Neural crest cell (in vitro differentiated cells): ENCODE data around the gene ITGB7. TPM values are rescaled to one million over a fixed set of nuclear protein-coding genes. Genes with fewer than 3 reads are reported as not detected.

Experiments
- DNase-seq: peaks from one replicate; pipeline ENCODE4 v3.0.0; 2021; ENCODE audit warnings: low read depth, mixed read lengths, low spot score
- H3K27ac Mint-ChIP-seq: one replicate; pipeline ENCODE4 v1.8.0; 2021; ENCODE audit warnings: mild to moderate bottlenecking, mixed read lengths; ENCODE audit not compliant: unreplicated experiment
- H3K27me3 Mint-ChIP-seq: 2 replicates; pipeline ENCODE4 v1.8.0; 2021; ENCODE audit warnings: low read depth, mild to moderate bottlenecking, mixed read lengths
- H3K36me3 Mint-ChIP-seq: 2 replicates; pipeline ENCODE4 v1.8.0; 2021; ENCODE audit warnings: low read depth, mild to moderate bottlenecking, mixed read lengths
- H3K4me1 Mint-ChIP-seq: 2 replicates; pipeline ENCODE4 v1.8.0; 2021; ENCODE audit warnings: mixed read lengths
- H3K4me3 Mint-ChIP-seq: one replicate; pipeline ENCODE4 v1.8.0; 2021; ENCODE audit warnings: mild to moderate bottlenecking, mixed read lengths
- H3K9me3 Mint-ChIP-seq: 2 replicates; pipeline ENCODE4 v1.8.0; 2021; ENCODE audit warnings: mixed read lengths
- total RNA-seq: library from RNA; stranded (reverse); gene quantifications from 2 replicates; pipeline ENCODE4 v1.2.1, GENCODE V29; 2021
- TF ChIP-seq, protein P1 (sequence below): fragments of 200-600 bp; sonication (generic); conservative IDR thresholded peaks from 2 replicates; pipeline ENCODE4 v1.5.0; 2021; ENCODE audit warnings: antibody characterized with exemption, mild to moderate bottlenecking

The ITGB7 gene
- total RNA-seq, 1 donor from 2014 or later = not detected

DNA sequence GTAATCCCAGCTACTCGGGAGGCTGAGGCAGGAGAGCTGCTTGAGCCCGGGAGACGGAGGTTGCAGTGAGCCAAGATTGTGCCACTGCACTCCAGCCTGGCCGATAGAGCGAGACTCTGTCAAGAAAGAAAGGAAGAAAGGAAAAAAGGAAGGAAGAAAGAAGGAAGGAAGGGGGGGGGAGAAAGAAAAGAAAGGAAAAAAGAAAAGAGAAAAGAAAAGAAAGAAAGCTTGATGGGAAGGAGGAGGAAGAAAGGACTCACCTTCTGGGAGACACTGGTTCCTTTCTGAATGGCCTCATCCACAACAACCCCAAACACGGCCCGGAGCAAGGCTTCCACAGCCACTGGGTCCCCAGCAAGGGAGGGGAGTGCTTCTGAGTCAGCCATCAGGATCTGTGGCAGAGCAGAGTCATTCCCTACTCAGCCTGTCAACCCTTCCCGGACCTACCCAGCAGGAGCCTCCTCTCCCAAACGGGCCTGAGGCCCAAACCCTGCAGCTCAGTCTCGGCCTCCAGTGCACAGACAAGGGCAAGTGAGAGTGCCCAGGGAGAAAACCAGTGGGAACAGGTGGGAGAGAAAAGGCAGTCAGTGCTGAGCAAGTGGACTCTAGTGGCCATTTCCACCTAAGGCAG is 33.9 kb downstream of the ITGB7 start:
- no peak for DNase-seq
- no peak overlapping the region for H3K27ac Mint-ChIP-seq
- TF ChIP-seq, protein P1, sequence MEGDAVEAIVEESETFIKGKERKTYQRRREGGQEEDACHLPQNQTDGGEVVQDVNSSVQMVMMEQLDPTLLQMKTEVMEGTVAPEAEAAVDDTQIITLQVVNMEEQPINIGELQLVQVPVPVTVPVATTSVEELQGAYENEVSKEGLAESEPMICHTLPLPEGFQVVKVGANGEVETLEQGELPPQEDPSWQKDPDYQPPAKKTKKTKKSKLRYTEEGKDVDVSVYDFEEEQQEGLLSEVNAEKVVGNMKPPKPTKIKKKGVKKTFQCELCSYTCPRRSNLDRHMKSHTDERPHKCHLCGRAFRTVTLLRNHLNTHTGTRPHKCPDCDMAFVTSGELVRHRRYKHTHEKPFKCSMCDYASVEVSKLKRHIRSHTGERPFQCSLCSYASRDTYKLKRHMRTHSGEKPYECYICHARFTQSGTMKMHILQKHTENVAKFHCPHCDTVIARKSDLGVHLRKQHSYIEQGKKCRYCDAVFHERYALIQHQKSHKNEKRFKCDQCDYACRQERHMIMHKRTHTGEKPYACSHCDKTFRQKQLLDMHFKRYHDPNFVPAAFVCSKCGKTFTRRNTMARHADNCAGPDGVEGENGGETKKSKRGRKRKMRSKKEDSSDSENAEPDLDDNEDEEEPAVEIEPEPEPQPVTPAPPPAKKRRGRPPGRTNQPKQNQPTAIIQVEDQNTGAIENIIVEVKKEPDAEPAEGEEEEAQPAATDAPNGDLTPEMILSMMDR = no peak
- H3K36me3 Mint-ChIP-seq = no peaks in the 10 kb centered on the region
- no peaks in the 10 kb centered on the region for H3K27me3 Mint-ChIP-seq
- H3K9me3 Mint-ChIP-seq = no peaks in the 10 kb centered on the region
- peaks cover 12% of the 10 kb centered on the region for H3K4me1 Mint-ChIP-seq
- H3K4me3 Mint-ChIP-seq = no peak overlapping the region

GRCh38 chr12:53172352-53172751 is 34.7 kb downstream of the ITGB7 start:
- Mint-ChIP-seq H3K27me3 (no peaks in the 10 kb centered on the region), H3K27ac (no peak overlapping the region), H3K36me3 (no peaks in the 10 kb centered on the region), H3K4me3 (no peak overlapping the region), H3K4me1 (peaks cover 12% of the 10 kb centered on the region), H3K9me3 (no peaks in the 10 kb centered on the region)
- TF ChIP-seq, protein P1 = no peak
- DNase-seq = no peak

- DNase-seq = no peak
Measured at GRCh38 chr12:53171725-53172329, 35.2 kb downstream of the ITGB7 start.

DNA sequence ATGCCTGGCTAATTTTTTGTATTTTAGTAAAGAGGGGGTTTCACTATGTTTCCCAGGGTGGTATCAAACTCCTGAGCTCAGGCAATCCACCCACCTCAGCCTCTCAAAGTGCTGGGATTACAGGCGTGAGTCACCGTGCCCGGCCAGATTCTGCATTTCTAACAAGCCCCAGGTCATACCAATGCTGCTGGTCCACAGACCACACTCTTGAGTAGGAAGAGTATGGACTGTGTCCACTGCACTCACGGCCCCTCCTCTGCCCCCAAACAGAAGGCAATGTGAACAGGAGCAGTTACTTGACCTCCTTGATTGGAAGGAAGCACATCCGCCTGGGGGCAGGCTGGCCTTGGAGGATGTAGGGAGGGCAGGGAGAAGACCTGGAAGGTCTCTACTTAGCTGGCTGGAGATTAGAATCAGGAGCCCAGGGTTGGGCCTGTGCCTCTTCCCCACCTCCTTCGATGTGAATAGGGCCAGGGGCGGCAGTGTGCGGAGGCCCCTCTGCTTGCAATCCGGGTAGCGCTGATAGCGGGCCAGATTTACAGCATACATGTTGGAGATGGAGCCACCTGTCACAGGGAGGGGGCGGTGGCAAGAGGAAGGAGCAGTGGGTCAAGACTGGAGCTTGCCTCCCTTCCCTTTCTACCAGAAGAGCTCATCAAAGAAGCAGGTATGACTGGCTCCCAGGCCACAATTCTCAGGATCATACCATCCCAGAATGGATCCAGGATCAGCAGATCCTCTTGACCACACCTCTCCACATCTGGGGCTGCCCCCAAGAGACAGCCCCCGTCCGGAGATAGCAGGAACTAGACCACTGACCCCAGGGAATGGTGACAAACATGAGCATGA is 36.0 kb downstream of the ITGB7 start:
- Mint-ChIP-seq H3K9me3 (no peaks in the 10 kb centered on the region), H3K4me1 (peaks cover 12% of the 10 kb centered on the region), H3K36me3 (no peaks in the 10 kb centered on the region), H3K4me3 (no peak overlapping the region), H3K27me3 (no peaks in the 10 kb centered on the region), H3K27ac (peak overlapping the region; percentile 59)
- no peak for DNase-seq
- TF ChIP-seq, protein P1 = no peak

More at GRCh38 chr12:53171725-53172329, 35.2 kb downstream of the ITGB7 start:
- H3K36me3 Mint-ChIP-seq = no peaks in the 10 kb centered on the region
- no peaks in the 10 kb centered on the region for H3K9me3 Mint-ChIP-seq
- H3K4me3 Mint-ChIP-seq = no peak overlapping the region
- no peaks in the 10 kb centered on the region for H3K27me3 Mint-ChIP-seq
- TF ChIP-seq, protein P1 = no peak
- peaks cover 12% of the 10 kb centered on the region for H3K4me1 Mint-ChIP-seq
- peak overlapping the region; percentile 59 for H3K27ac Mint-ChIP-seq

DNA sequence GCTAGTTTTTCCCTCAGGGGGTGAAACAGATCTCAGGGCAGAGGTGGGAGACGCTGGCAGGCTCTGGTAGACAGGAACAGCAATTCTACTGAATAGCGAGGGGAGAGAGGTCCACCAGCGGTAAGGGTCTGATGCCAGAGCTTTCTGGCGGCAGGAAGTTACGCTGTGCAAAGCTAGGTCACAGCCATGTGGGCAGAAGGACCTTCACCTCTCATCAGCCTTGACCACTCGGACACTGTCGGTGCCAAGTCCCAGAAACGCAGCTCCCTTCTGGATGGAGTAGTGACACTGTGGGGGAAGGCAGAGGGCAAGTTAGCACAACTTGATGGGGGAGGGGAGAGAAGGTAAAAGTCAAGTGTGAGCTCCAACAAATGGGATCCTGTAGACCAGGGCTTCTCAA is 36.8 kb downstream of the ITGB7 start:
- no peaks in the 10 kb centered on the region for H3K27me3 Mint-ChIP-seq
- DNase-seq = no peak
- H3K27ac Mint-ChIP-seq = no peak overlapping the region

More for the DNA sequence above, 36.8 kb downstream of the ITGB7 start:
- H3K9me3 Mint-ChIP-seq = no peaks in the 10 kb centered on the region
- no peak overlapping the region for H3K4me3 Mint-ChIP-seq
- no peaks in the 10 kb centered on the region for H3K36me3 Mint-ChIP-seq
- TF ChIP-seq, protein P1 = no peak
- peaks cover 6% of the 10 kb centered on the region for H3K4me1 Mint-ChIP-seq
